GM18909 (cell line): Measurements from ENCODE around the gene SERGEF.

Source experiments
- ATAC-seq: cut with Tn5 transposase; IDR thresholded peaks from one replicate; pipeline ENCODE4 v1.9.1; 2021; ENCODE audit warnings: mild to moderate bottlenecking; ENCODE audit not compliant: unreplicated experiment, poor library complexity

SERGEF gene

DNA sequence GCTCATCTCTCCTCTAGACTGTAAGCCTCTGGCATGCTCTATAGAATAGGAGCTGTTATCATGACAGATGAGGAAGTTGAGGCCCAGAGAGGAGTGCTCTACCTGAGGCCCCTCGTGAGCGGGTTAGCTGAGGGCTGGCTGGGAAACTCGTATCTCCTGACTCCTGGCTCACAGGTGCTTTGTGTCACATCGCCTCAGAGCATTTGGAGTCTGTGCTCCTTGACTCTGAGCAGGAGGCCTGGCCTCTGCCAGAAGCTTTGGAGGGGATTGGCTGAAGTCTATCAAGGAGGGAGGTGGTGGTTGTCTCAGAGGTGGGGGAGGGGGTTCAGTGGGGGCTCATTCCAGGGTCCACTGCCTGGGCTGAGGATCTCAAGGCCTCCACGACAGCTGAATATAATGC, 270.8 kb downstream of the SERGEF start:
- no peak for ATAC-seq

DNA sequence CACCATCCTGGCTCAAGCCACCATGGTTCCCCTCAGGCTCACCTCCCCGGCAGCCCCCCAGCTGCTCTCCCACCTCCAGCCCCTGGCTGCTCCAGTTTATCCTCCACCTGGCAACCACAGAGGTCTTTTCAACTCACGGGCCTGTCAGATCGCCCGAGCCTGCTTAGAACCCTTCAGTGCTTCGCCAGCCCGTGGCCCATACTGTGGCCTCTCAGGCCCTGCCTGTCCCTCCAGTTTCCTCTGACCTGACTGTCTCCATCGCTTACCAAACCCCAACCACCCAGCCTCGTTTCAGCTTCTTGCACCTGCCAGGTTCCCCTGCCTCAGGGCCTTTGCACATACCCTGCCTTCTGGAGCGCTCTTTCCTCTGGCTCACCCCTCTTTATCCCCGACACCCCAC, 271.4 kb downstream of the SERGEF start:
- no peak for ATAC-seq

DNA sequence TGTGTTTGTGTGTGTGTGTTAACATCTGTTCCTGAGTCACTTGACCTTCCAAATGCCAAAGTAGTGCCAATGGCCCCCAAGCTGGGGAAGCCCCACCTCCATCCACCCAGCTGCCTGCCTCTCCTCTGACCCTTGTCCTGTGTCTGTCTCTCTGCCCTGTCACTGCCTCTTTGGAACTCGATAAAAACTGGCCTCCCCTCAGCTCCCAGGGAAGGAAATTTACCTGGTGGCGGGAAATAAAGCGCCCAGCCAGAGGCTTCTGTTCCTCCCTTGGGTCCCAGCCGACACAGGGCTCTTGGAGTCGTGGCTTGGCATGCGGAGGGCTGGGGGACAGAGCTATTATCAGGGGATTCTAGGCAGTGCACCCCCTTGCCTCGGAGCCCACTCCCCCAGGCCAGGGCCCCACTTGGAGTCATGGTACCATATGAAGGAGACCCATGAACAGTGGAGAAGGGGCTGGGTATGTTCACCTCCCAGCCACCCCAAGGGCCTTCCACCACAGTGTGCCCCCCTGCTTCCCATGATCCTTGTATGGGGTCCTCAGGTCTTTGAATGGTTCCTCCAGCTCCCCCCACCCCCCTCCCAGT, 272.1 kb downstream of the SERGEF start:
- no peak for ATAC-seq

DNA sequence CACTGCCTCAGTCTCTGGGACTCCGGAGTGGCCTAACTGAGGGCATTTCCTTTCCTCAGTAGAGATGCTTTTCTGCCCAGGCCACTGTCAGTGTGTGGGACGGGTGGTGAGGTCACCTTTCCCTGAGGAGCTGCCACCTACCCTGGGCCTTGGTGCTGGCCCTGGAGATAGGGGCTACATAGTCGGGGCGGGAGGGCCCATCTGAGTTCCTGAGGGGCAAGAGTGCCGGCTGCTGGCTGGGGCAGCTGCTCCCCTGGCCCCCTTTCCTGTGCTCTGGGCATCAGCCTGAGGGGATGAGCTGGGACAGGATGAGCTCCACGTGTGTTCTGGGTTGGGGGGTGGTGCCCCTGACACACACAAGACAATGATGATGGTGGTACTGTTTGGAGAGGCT, 272.9 kb downstream of the SERGEF start:
- no peak for ATAC-seq

DNA sequence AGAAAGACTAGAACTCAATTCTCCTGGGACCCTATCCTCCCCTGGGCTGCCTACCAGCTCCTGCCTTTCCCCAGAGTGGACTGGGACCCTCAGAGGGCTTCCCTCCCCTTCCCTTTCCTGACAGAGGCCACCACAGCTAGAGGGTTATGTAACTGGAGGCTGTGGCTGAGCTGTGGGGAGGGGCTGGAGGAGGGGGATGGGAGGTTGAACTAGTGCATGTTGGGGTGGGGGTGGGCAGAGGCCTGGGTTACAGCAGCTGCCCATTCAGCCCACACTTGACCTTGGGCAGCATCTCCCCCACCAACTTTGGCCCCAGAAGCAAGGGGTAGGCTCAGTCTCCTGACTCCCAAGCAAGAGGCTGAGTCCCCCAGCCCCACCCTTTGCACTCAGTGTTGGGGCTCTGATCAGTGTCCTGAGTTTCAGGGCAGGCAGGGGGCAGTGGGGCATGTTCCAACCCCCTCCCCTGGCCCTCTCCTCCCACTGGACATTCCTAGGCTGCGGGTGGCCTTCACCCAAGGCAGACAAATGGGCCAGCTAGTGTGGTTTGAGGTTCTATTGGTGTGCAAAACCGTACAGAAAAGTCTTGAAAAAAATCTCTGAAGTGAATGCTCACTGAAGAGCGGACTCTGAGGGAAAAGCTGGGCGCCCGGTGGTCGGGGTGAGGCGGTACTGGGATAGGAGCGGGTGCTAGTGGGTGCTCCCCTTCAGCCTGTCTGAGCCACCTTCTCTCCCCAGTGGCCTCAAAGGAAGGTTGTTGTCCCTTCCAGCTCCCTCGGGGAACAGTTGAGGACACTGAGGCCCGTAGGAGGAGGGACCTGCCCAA, 274.5 kb downstream of the SERGEF start:
- ATAC-seq: no peak
